Psoas muscle (tissue), 8 donors: Measurements from ENCODE around the gene AMZ1. TPM values are rescaled to one million over a fixed set of nuclear protein-coding genes. Genes with fewer than 3 reads are reported as not detected.
"Not testable (repeated sequence)": the region's sequence is repeated elsewhere in the genome, so short reads cannot be mapped to it uniquely, and the experiment has no call there.

Experiments
- ATAC-seq, 4 donors: fragments of 200-7000 bp; cut with Tn5 transposase; one replicate each; pipeline ENCODE4 v1.9.1; 2020; ENCODE audit warnings: moderate library complexity in 3 of 4, mild to moderate bottlenecking in 2 of 4
- DNase-seq, 2 donors: peaks; one replicate each; pipeline ENCODE4 v3.0.0-alpha.2; 2020
- H3K27ac ChIP-seq: fragments of 200-600 bp; one replicate; pipeline ENCODE4 v1.8.0; 2022
- H3K27me3 ChIP-seq, 3 donors: fragments of 200-600 bp in 1 of 3; one replicate each; pipeline versions ENCODE4 v1.6.1 to v1.8.0; 2013 to 2022; ENCODE audit warnings: low read length in 2 of 3, mild to moderate bottlenecking in 2 of 3, moderate library complexity in 1 of 3; ENCODE audit not compliant: insufficient read depth in 3 of 3
- H3K36me3 ChIP-seq, 2 donors: fragments of 200-600 bp in 1 of 2; one replicate each; pipeline versions ENCODE4 v1.6.1 to v1.8.0; 2013 to 2022; ENCODE audit warnings: low read depth in 1 of 2, mild to moderate bottlenecking in 1 of 2, moderate library complexity in 1 of 2; ENCODE audit not compliant: insufficient read depth in 1 of 2
- H3K4me1 ChIP-seq: fragments of 200-600 bp; one replicate; pipeline ENCODE4 v1.8.0; 2022
- H3K4me3 ChIP-seq: fragments of 200-600 bp; one replicate; pipeline ENCODE4 v1.8.0; 2022; ENCODE audit warnings: mild to moderate bottlenecking
- H3K9me3 ChIP-seq: fragments of 200-600 bp; one replicate; pipeline ENCODE4 v1.8.0; 2022
- CTCF ChIP-seq: fragments of 200-600 bp; IDR thresholded peaks from one replicate; pipeline ENCODE4 v1.8.0; 2022; ENCODE audit warnings: antibody characterized with exemption
- WGBS, 3 donors: extraction: QIAGEN DNeasy Blood & Tissue Kit; methylation state at CpG; one replicate each; pipeline versions ENCODE4 v1.1.6 to v1.1.7; 2013; 5-methylcytosine and 5-hydroxymethylcytosine counted together
- intact Hi-C, 2 donors: fragments of 100-400 bp; cut with DNase I; formaldehyde crosslinking; loops; one replicate each; pipeline versions ENCODE4 v1.11.0 to v1.14.2; 2022
- polyA plus RNA-seq, 3 donors: library from polyadenylated mRNA; stranded (reverse); fragments of 200-250 nt; gene quantifications; one replicate each; pipeline ENCODE4 v1.2.3, GENCODE V29; 2013
- total RNA-seq, 4 donors: library from RNA; stranded (reverse); fragmentation: NEBNext Ultra II Directional in 2 of 4; extraction: Animal tissue kit (Norgen Biotek cat#: 25700) in 2 of 4; gene quantifications; one replicate each; pipeline versions ENCODE4 v1.2.1 to v1.2.4, GENCODE V29; 2021 to 2023
- donor health status: healthy with polysubstance abuse.
- donor health status: DM: no; HTN: no; CAD: no; lungs with moderate emphysema.
- donor health status: Bipolar disorder and iron deficiency.
- donor health status: healthy.
- donor health status: DM: yes; HTN: yes; CAD: no.
- donor health status: DM: no; HTN: no; CAD: no.
- donor health status: DM: no; HTN: no; CAD: no.
- donor health status: DM: yes; HTN: yes; CAD: no.

Gene AMZ1
- total and polyA plus RNA-seq, 7 donors = 0.03 TPM; not detected in 6

- intact Hi-C loops = loop anchor here in 1 of 2 donors (5.0 kb wide), 1 partner anchor 107 kb away; the partner anchor contains the start of gene GNA12
- no peak for DNase-seq
- no peak overlapping the region for H3K4me3 ChIP-seq
- H3K4me1 ChIP-seq = peaks cover 48% of the 10 kb centered on the region
- WGBS, 3 donors = 54 to 65% (median 63%) methylated on average over 13 of the region's 13 CpGs
- ATAC-seq = peak in 3 of 4 donors; percentile 21 to 39 (median 38)
- H3K9me3 ChIP-seq = no peaks in the 10 kb centered on the region
- H3K27me3 ChIP-seq = no peaks in the 10 kb centered on the region
- H3K36me3 ChIP-seq = peaks cover 0 to 8% of the 10 kb centered on the region in 2 donors
- TF ChIP-seq CTCF = no peak
- peak overlapping the region; percentile 36 for H3K27ac ChIP-seq
Measured at GRCh38 chr7:2735744-2736143, 47.7 kb downstream of the AMZ1 start.

- no peak overlapping the region for H3K27ac ChIP-seq
- DNase-seq = peak in 1 of 2 donors; percentile 34
- H3K9me3 ChIP-seq = no peaks in the 10 kb centered on the region
- H3K4me3 ChIP-seq = no peak overlapping the region
- ATAC-seq = no peak
- 92 to 95% (median 94%) methylated on average over 17 of the region's 17 CpGs for WGBS, 3 donors
- peaks cover 48% of the 10 kb centered on the region for H3K4me1 ChIP-seq
- peaks cover 0 to under 1% of the 10 kb centered on the region in 2 donors for H3K36me3 ChIP-seq
- no peak for TF ChIP-seq CTCF
- intact Hi-C loops = loop anchor here in 1 of 2 donors (5.0 kb wide), 1 partner anchor 106 kb away; the partner anchor contains the start of gene GNA12
- H3K27me3 ChIP-seq = no peaks in the 10 kb centered on the region
Measured at GRCh38 chr7:2736411-2736914, 48.5 kb downstream of the AMZ1 start.

GRCh38 chr7:2737005-2737743 is 49.2 kb downstream of the AMZ1 start:
- intact Hi-C loops = loop anchor here in 1 of 2 donors (5.0 kb wide), 1 partner anchor 105 kb away; the partner anchor contains the start of gene GNA12
- DNase-seq, ATAC-seq, H3K4me3 ChIP-seq, H3K36me3 ChIP-seq, H3K27me3 ChIP-seq, H3K9me3 ChIP-seq: not testable (repeated sequence)
- Histone ChIP-seq H3K4me1 (peaks cover 48% of the 10 kb centered on the region), H3K27ac (peak overlapping the region; percentile 59)
- 91 to 96% (median 93%) methylated on average over 15 of the region's 15 CpGs for whole genome bisulfite sequencing, 3 donors

- Histone ChIP-seq H3K4me3 (peak overlapping the region; percentile 37), H3K27me3 (no peaks in the 10 kb centered on the region), H3K27ac (peak overlapping the region; percentile 59), H3K36me3 (no peaks in the 10 kb centered on the region), H3K9me3 (no peaks in the 10 kb centered on the region), H3K4me1 (peaks cover 41% of the 10 kb centered on the region)
- intact Hi-C loops = loop anchor here in 1 of 2 donors (5.0 kb wide), 1 partner anchor 104 kb away; the partner anchor contains the start of gene GNA12
- TF ChIP-seq CTCF = no peak
- ATAC-seq (peak; percentile 34 to 65 (median 56)), DNase-seq (peak; percentile 56 to 73)
- 31 to 63% (median 37%) methylated on average over 18 of the region's 18 CpGs for WGBS, 3 donors
Measured at GRCh38 chr7:2737771-2738540, 50.0 kb downstream of the AMZ1 start.
